ENCODE results near the gene LRRC47.

LRRC47 gene

DNA sequence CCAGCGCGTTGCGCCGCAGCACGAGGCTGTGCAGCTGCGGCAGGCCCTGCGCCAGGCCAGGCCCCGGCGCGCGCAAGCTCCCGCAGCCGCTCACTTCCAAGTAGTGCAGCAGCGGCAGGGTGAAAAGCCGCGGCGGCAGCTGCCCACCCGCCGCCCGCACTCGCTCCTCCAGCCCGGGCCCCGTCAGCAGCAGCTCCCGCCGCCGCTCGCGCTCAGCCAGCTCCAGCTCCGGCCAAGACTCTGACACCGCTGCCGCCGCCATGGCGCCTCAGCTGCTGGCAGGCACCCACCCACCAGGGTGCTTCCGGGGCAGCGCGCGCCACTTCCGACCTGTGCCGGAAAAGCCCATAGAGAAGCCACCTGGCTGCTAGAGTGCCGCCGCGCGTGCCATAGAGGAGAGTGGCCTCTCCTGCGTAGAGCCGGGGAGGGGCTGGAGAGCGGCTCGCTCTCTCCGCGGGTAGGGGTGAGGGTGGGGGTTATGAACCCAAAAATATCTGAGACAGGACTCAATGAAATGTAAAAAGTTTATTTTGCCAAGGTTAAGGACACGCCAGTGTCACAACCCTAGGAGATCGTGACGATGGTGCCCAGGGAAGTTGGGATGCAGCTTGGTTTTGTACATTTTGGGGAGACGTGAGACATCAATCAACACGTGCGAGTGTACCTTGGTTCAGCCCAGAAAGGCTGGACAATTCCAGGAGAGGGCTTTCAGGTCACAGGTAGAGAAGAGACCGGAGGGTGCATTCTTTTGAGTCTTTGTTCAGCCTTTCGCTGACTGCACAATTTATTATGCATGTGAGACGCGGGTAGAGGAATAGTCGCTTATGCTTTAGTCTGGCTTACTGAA, at the start of gene LRRC47:
LRRC47 (minus strand) TSS at position 284 of the 847 bp plus-strand sequence; CDS start at position 262, 22 bp downstream.
- Mint-ChIP-seq H3K4me1 (ENCODE audit: low read depth) (peaks cover 24% of the 10 kb centered on the region), H3K9me3 (no peaks in the 10 kb centered on the region), H3K4me3 (peak within 1 kb of the TSS; percentile 93), H3K36me3 (ENCODE audit: low read depth) (peaks cover 3% of the 10 kb centered on the region), H3K27me3 (ENCODE audit: low read depth) (peaks cover 4% of the 10 kb centered on the region), H3K27ac (peak within 1 kb of the TSS; percentile 85)

DNA sequence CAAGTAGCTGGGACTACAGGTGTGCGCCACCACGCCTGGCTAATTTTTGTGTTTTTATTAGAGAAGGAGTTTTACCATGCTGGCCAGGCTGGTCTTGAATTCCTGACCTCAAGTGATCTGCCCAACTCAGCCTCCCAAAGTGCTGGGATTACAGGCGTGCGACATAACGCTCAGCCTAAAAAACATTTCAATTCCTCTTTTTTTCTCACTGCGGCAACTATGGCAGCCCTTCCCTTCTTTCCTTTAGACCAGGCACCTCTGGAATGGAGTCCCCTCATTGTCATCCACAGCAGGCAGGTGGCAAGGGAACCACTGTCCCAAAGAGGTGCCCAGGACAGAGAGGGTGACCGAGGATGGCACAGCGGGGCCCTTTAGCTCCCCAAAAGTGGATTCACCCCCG, 46.6 kb upstream of the LRRC47 start:
- Mint-ChIP-seq H3K4me3 (no peak overlapping the region), H3K4me1 (ENCODE audit: low read depth) (no peaks in the 10 kb centered on the region), H3K36me3 (ENCODE audit: low read depth) (peaks cover 49% of the 10 kb centered on the region), H3K9me3 (peaks cover under 1% of the 10 kb centered on the region), H3K27me3 (ENCODE audit: low read depth) (no peaks in the 10 kb centered on the region), H3K27ac (no peak overlapping the region)

DNA sequence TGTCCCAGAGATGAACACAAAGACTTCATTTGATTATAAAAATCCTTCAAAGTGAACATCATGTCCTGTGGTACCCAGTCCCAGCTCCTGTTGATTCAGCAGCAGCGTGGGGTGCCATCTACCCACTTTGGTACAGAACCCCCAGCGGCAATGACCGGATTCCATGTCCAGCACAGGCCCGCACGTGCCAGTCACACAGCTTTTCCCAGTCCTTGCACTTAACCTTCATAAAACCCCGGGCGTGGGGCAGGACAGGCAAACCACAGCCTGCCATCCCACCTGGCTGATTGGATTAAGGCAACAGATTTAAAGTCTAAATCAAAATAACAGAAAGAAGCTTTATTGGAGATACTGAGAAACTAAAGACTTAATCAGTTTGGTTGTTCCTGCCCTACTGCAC, 45.2 kb upstream of the LRRC47 start:
- Mint-ChIP-seq H3K9me3 (peaks cover 10% of the 10 kb centered on the region), H3K4me1 (ENCODE audit: low read depth) (no peaks in the 10 kb centered on the region), H3K36me3 (ENCODE audit: low read depth) (peaks cover 54% of the 10 kb centered on the region), H3K4me3 (no peak overlapping the region), H3K27ac (no peak overlapping the region), H3K27me3 (ENCODE audit: low read depth) (no peaks in the 10 kb centered on the region)

DNA sequence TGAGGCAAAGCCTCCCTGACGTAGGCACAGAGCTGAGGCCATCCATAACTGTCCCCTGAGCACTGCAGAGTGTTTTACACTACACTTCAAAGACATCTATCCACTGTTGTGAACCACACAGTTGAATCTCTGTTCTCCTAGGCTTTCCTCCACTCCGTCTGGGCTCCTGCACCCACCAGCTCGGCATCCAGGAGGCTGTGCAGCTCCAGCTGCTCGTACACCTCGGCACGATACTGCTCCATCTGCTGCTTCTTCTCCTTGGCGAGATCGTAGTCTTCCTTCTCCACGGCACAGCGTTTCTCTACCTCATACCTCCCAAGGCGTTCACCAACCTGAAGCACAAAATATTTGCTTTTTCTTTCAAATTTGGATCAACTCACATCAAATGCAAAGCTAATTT, 42.5 kb upstream of the LRRC47 start:
- Mint-ChIP-seq H3K4me3 (no peak overlapping the region), H3K27me3 (ENCODE audit: low read depth) (no peaks in the 10 kb centered on the region), H3K9me3 (peaks cover 10% of the 10 kb centered on the region), H3K27ac (no peak overlapping the region), H3K36me3 (ENCODE audit: low read depth) (peaks cover 59% of the 10 kb centered on the region), H3K4me1 (ENCODE audit: low read depth) (no peaks in the 10 kb centered on the region)

DNA sequence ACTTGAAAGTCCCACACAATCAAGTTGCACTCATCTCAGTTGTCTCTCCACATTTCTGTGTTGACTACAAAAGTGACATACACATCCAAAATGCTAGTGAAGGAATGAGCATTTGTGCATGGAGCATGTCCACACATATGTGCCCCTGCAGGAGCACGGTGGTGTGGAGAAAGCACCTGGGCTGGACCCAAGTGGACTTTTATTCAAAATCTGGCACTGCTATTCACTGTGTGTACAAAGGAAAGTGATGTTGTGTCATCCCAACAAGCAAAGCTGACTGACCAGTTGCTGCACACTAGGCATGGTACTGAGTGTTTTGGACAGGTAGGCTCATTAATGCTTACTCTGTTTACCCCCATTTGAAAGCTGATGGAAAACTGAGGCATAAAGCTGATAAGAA, 41.4 kb upstream of the LRRC47 start:
- Mint-ChIP-seq H3K9me3 (peaks cover 10% of the 10 kb centered on the region), H3K4me1 (ENCODE audit: low read depth) (no peaks in the 10 kb centered on the region), H3K4me3 (no peak overlapping the region)

DNA sequence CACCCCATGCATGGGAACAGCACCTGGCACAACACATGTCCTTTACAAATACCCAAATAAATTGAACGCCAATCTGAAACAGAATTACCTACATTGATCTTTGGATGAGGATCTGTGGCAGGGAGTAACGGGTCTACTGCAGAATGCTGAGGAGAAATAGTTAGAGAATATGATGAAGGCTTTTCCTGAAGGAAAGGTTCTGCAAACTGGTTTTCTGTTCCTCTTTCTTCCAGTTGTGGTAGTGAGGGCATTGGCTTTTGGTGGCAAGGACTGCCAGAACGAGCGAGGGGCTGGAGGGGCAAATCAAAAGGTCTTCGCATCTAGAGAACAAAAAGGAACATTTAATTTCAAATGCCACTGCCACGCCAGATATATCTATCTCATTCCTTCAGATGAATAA, 40.9 kb upstream of the LRRC47 start:
- no peak overlapping the region for H3K27ac Mint-ChIP-seq
- peaks cover 10% of the 10 kb centered on the region for H3K9me3 Mint-ChIP-seq
- H3K36me3 Mint-ChIP-seq (ENCODE audit: low read depth): peaks cover 62% of the 10 kb centered on the region
- no peaks in the 10 kb centered on the region for H3K4me1 Mint-ChIP-seq (ENCODE audit: low read depth)
- H3K4me3 Mint-ChIP-seq: no peak overlapping the region
- no peaks in the 10 kb centered on the region for H3K27me3 Mint-ChIP-seq (ENCODE audit: low read depth)

More for the DNA sequence above, 41.4 kb upstream of the LRRC47 start:
- Mint-ChIP-seq H3K27me3 (ENCODE audit: low read depth) (no peaks in the 10 kb centered on the region), H3K27ac (no peak overlapping the region), H3K36me3 (ENCODE audit: low read depth) (peaks cover 62% of the 10 kb centered on the region)

DNA sequence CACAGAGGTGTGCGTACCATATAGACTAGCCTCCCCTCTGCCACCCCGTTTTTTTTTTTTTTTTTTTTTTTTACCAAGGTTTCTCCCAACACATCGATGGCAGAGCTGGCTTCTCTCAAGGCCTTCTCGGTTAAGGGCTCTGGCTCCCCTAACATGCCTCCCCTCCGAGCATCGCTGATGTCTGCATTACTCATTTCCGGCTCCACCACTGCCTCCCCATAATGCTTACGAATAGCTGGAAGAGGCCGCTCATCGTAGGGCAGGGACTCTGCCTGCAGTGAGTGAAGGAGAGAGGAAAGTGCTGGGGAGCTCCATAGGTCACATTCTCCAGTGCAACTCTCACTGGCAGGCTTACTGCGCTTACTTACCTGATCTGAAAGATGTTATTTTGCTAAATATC, 40.1 kb upstream of the LRRC47 start:
- Mint-ChIP-seq H3K4me1 (ENCODE audit: low read depth) (no peaks in the 10 kb centered on the region), H3K9me3 (peaks cover 10% of the 10 kb centered on the region), H3K4me3 (no peak overlapping the region), H3K27me3 (ENCODE audit: low read depth) (no peaks in the 10 kb centered on the region), H3K27ac (no peak overlapping the region), H3K36me3 (ENCODE audit: low read depth) (peaks cover 61% of the 10 kb centered on the region)

DNA sequence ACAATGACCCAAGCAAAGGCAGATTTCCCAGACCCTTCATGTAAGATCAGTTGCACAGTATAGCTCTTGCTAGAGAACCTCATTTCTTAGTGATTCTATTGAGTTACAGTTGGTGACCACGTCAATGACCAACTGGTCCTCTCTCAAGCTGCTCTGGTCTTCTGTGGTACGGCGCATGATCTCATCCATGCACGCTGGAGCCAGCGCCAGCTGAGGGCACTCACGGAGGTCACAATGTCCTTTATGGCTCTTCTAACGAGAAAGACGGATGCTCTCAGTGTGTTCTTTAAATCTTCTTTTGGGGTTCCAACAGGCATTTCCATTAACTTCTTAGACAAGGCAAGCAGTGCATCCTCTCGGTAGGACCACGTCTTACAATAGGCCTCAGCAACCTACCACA, 38.4 kb upstream of the LRRC47 start:
- H3K4me1 Mint-ChIP-seq (ENCODE audit: low read depth): no peaks in the 10 kb centered on the region
- peaks cover 10% of the 10 kb centered on the region for H3K9me3 Mint-ChIP-seq
- peaks cover 56% of the 10 kb centered on the region for H3K36me3 Mint-ChIP-seq (ENCODE audit: low read depth)
- H3K27me3 Mint-ChIP-seq (ENCODE audit: low read depth): no peaks in the 10 kb centered on the region
- H3K4me3 Mint-ChIP-seq: no peak overlapping the region
- H3K27ac Mint-ChIP-seq: no peak overlapping the region

DNA sequence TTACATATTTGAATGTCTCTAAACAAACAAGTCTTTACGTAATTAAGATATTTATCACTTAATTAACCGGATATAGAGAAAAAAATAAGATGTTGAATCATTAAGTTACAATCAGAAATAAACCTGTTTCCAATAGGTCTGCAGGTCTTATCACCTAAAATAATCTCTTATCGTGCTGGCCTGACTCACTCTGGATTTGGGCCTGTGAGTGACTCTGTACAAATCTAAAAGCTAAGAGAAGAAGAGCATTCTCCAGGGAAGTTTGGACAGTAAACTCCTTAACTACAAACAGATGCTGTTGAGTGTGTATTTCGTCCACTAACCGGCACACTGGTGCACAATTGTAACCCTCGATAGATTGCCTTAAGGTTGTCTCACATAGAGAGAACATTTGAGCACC, 35.4 kb upstream of the LRRC47 start:
- Mint-ChIP-seq H3K4me1 (ENCODE audit: low read depth) (no peaks in the 10 kb centered on the region), H3K9me3 (no peaks in the 10 kb centered on the region), H3K27me3 (ENCODE audit: low read depth) (no peaks in the 10 kb centered on the region), H3K4me3 (no peak overlapping the region), H3K27ac (no peak overlapping the region), H3K36me3 (ENCODE audit: low read depth) (peaks cover 36% of the 10 kb centered on the region)

DNA sequence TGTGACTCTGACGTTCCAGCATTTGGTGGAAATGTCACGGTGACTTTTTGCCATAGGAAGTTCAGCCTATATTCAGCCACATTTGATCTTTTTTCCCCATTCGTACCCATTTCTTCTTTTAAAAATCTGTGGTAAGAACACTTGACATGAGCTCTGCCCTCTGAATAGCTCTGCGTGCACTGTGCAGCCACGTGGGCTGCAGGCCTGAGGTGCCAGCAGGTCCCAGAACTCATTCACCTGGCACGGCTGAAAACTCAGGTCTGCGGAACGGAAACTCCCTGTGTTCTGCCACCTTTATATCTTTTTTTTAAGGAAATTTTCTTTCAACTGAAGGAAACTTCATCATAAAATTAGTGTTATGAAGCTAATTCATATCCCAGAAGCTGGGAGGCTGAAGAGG, 32.1 kb upstream of the LRRC47 start:
- Mint-ChIP-seq H3K27ac (no peak overlapping the region), H3K4me3 (no peak overlapping the region), H3K9me3 (no peaks in the 10 kb centered on the region), H3K27me3 (ENCODE audit: low read depth) (no peaks in the 10 kb centered on the region), H3K36me3 (ENCODE audit: low read depth) (peaks cover 31% of the 10 kb centered on the region), H3K4me1 (ENCODE audit: low read depth) (no peaks in the 10 kb centered on the region)

DNA sequence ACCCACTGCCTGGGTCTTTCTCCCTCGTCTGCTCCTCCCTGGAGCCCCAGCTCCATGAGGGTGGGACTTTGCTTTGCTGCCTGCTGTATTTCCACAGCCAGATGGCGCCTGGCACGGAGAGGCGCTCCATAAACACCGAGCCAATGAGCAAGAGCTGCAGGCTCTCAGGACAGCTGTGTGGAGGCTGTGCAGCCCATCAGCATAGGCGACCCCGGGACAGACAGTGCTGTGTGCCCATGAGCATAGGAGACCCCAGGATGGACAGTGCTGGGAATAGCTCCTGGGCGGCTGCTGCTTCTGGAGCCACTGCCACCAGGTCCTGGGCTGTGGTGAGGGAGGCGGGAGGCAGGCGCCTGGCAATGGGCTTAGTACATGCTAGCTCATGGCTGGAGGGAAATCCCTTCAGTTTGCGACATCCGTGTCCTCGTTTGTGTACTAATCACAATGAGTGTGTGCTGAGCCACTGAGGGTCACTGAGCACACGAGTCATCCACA, 31.6 kb upstream of the LRRC47 start:
- Mint-ChIP-seq H3K4me1 (ENCODE audit: low read depth) (no peaks in the 10 kb centered on the region), H3K4me3 (no peak overlapping the region), H3K36me3 (ENCODE audit: low read depth) (peaks cover 28% of the 10 kb centered on the region), H3K27ac (no peak overlapping the region), H3K9me3 (no peaks in the 10 kb centered on the region), H3K27me3 (ENCODE audit: low read depth) (no peaks in the 10 kb centered on the region)

DNA sequence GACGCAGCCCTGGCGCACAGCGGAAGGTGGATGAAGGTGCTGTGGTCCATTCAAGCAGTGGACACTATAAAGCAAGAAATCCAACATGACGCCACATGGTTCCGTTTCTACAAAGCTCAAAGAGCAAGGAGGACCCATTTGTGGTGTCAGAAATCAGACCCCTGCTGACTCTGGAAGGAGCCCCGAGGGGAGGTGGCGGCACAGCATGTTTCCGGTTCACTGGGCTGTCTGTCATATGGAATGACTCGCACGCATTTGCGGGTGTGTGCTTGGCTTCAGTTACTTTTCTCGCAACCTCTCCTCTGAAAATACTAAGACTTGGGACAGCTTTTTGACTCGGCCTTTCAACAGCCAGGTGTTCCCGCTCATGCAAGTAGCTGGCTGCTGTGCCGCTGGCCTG, 29.1 kb upstream of the LRRC47 start:
- no peak overlapping the region for H3K4me3 Mint-ChIP-seq
- H3K9me3 Mint-ChIP-seq: no peaks in the 10 kb centered on the region
- no peak overlapping the region for H3K27ac Mint-ChIP-seq
- peaks cover 27% of the 10 kb centered on the region for H3K36me3 Mint-ChIP-seq (ENCODE audit: low read depth)
- no peaks in the 10 kb centered on the region for H3K27me3 Mint-ChIP-seq (ENCODE audit: low read depth)
- H3K4me1 Mint-ChIP-seq (ENCODE audit: low read depth): no peaks in the 10 kb centered on the region

DNA sequence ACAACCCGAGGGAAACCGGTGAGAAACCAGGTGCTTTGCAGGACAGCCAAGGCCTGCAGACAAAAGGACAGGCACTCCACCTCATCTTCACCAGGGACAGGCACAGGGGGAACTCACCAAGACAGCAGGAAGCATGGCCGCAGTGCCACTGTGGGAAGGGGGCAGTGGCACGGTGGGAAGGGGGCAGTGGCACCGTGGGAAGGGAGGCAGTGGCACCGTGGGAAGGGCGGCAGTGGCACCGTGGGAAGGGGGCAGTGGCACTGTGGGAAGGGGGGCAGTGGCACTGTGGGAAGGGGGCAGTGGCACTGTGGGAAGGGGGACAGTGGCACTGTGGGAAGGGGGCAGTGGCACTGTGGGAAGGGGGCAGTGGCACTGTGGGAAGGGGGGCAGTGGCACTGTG, 28.4 kb upstream of the LRRC47 start:
- peaks cover 28% of the 10 kb centered on the region for H3K36me3 Mint-ChIP-seq (ENCODE audit: low read depth)
- H3K4me1 Mint-ChIP-seq (ENCODE audit: low read depth): no peaks in the 10 kb centered on the region
- H3K27ac Mint-ChIP-seq: no peak overlapping the region
- H3K27me3 Mint-ChIP-seq (ENCODE audit: low read depth): no peaks in the 10 kb centered on the region
- no peaks in the 10 kb centered on the region for H3K9me3 Mint-ChIP-seq
- no peak overlapping the region for H3K4me3 Mint-ChIP-seq

DNA sequence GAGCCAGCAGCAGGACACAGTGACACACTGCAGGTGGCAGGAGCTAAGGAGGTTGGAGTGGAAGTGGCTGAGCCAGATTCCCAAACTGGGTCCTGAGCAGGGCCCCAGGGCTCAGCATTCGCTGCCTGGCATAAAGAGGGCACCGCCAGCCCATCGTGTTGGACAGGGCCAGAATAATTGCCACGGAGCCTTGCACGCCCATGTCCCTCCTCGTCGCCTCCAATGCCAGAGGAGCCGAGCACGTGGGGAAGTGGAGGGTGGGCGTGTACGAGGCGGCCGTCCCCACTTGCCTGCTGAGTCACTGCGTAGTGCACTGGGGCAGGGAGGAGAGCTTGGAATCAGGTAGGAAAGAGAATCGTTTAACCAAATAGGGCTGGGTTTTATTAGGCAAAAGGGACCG, 26.1 kb upstream of the LRRC47 start:
- no peaks in the 10 kb centered on the region for H3K27me3 Mint-ChIP-seq (ENCODE audit: low read depth)
- H3K9me3 Mint-ChIP-seq: no peaks in the 10 kb centered on the region
- no peak overlapping the region for H3K4me3 Mint-ChIP-seq
- no peak overlapping the region for H3K27ac Mint-ChIP-seq
- no peaks in the 10 kb centered on the region for H3K4me1 Mint-ChIP-seq (ENCODE audit: low read depth)
- peaks cover 21% of the 10 kb centered on the region for H3K36me3 Mint-ChIP-seq (ENCODE audit: low read depth)

DNA sequence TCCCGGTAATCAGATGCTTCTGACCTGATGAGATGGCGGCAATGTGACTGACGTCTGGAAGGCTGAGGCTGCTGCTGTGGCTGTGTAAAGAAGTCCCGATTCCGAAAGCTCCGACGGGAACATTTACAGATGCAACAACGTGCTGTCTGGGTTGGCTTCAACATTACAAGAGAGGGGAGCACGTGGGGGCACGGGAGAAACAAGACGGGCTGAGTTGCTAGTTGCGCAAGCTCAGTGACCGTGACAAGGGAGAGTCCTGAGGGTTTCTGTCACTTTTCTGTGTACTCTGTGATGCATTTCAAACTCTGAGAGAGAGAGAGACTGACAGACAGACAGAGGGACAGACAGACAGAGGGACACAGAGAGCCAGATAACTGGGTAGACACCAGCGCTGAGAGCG, 25.6 kb upstream of the LRRC47 start:
- Mint-ChIP-seq H3K27me3 (ENCODE audit: low read depth) (no peaks in the 10 kb centered on the region), H3K9me3 (no peaks in the 10 kb centered on the region), H3K4me3 (no peak overlapping the region), H3K27ac (no peak overlapping the region), H3K36me3 (ENCODE audit: low read depth) (peaks cover 21% of the 10 kb centered on the region), H3K4me1 (ENCODE audit: low read depth) (no peaks in the 10 kb centered on the region)
